GM10266 (cell line): Measurements from ENCODE around the gene MZF1.
A peak's percentile ranks its signal among the peaks of the same experiment; 100 is the strongest.
"Not testable (repeated sequence)": the region's sequence is repeated elsewhere in the genome, so short reads cannot be mapped to it uniquely, and the experiment has no call there.

Experiments used
- DNase-seq: peaks from one replicate; pipeline ENCODE4 v3.0.0; 2012; ENCODE audit errors: extremely low spot score
- CTCF ChIP-seq: IDR thresholded peaks from 2 replicates; pipeline ENCODE4 v1.5.1; 2012; ENCODE audit warnings: mild to moderate bottlenecking, low read depth; ENCODE audit not compliant: control insufficient read depth, insufficient read depth; ENCODE audit errors: missing control alignments

Gene MZF1

GRCh38 chr19:58572818-58573657 lies at the start of gene MZF1:
MZF1 (minus strand) TSS chr19:58573335; CDS start chr19:58571389, 1,946 bp downstream.
- DNase-seq, result peak; percentile 97
- TF ChIP-seq CTCF, result no peak

- DNase-seq, result not testable (repeated sequence)
Observed at GRCh38 chr19:58607213-58607612, 34.1 kb upstream of the MZF1 start.

GRCh38 chr19:58606251-58606896 lies 33.2 kb upstream of the MZF1 start:
- not testable (repeated sequence) for DNase-seq

GRCh38 chr19:58586133-58586765 lies 13.1 kb upstream of the MZF1 start:
- no peak for TF ChIP-seq CTCF
- DNase-seq, result no peak

GRCh38 chr19:58585442-58586132 lies 12.5 kb upstream of the MZF1 start:
- no peak for TF ChIP-seq CTCF
- no peak for DNase-seq

GRCh38 chr19:58584498-58585441 lies 11.6 kb upstream of the MZF1 start:
- DNase-seq, result no peak
- no peak for TF ChIP-seq CTCF

GRCh38 chr19:58582985-58583384 lies 9.8 kb upstream of the MZF1 start:
- no peak for TF ChIP-seq CTCF
- no peak for DNase-seq
